Activated naive CD4-positive, alpha-beta T cell treated with anti-CD3 and anti-CD28 coated beads, Interleukin-2, amount 50 U/mL, for 16 hours (primary cell): ENCODE data around the gene PDE7B.
"Not testable (repeated sequence)": the region's sequence is repeated elsewhere in the genome, so short reads cannot be mapped to it uniquely, and the experiment has no call there.

Experiments used
- DNase-seq: peaks from one replicate; pipeline ENCODE4 v3.0.0-alpha.2; 2020

The PDE7B gene

GRCh38 chr6:136117081-136117480, 265.6 kb downstream of the PDE7B start:
- no peak for DNase-seq

GRCh38 chr6:136118787-136119186, 267.3 kb downstream of the PDE7B start:
- no peak for DNase-seq

- no peak for DNase-seq
These were observed 272.0 kb downstream of the PDE7B start for GRCh38 chr6:136123468-136123867.

DNA sequence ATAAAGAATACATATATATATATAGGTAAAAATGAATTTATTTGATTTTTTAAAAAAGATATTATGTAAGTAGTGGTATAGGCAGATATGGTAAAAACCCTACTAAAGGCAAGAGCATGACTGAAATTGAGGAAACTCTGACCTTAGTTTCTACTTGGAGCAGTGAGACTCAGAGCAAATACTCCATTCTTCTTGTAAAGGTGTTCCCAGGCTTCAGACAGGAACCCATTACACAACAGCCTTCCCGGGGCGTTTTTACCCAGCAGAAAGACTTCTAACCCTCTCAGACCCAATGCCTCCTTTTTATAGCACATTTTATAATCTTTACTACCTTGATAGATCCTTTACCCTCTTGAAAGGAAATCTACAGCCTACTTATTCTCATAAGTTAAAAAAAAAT, 274.1 kb downstream of the PDE7B start:
- DNase-seq = no peak

- DNase-seq = no peak
These were observed 276.4 kb downstream of the PDE7B start for GRCh38 chr6:136127873-136128272.

DNA sequence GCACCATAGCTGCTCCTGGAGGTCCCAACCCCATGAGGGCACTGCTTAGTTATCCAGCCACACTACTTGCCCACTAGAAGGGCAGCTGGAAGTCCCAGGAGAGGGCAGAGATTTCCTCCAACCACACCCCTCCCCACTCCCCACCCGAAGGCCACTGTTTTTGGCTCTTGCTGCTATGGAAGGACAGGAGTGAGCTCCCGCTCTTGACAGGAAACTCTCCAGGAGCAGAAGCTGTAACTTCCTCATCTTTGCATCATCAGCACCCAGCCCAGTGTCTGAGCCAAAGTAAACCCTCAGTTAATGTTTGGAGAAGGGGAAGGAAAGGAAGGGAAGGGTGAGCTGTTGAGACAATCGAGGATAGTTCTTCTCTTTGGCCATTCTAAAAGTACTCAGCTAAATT, 277.9 kb downstream of the PDE7B start:
- no peak for DNase-seq

DNA sequence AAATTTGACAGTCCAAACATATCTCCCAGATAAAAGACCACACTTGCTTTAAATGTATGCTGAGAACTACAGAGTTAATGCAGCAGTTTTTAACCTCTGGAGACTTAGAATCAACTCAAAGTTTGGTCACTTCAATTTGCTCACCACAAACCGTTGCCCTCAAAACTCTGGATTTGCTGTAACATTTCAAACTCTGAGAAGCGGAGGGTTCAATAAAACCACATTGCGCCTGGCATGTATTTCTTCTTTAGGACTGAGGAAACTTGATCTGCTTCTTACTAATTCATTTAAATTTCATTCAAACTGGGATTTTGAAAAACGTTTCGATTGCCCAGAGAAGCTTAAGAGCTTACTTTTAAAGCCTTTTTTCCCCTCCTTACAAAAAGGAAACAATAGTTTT, 282.8 kb downstream of the PDE7B start:
- no peak for DNase-seq

DNA sequence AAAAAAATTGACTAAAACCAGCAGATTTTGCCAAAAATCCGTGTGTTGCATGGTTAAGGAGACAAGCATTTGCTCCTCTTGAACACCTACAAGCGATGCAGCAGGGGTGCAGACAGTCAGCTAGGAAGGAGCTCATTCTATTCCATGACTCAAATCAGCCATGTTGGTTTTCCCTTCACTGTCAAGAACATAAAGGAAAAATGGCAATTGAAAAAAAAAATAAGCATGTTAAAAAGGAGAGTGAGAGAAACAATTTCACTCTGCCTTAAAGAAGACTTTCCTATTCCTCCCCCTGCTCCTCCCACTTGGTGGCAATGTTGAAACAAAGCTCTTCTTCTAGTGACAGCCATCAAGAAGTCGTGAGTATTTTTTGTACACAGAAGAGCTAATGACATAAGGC, 283.2 kb downstream of the PDE7B start:
- DNase-seq = no peak

DNA sequence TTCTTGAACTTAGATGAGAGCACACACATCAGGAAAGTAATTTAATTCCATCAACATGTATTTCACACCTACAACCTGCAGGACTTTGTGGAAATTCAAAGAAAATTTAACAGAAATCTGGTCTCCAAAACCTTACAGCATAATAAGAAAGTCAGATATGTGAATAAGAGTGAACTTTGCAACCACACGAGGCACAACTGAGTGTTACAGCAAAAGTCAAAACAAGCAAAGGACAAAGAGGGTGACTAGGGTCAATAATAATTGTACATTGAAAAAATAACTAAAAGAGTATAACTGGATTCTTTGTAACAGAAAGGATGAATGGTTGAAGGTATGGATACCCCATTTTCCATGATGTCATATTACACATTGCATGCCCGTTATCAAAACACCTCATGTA, 284.8 kb downstream of the PDE7B start:
- no peak for DNase-seq

DNA sequence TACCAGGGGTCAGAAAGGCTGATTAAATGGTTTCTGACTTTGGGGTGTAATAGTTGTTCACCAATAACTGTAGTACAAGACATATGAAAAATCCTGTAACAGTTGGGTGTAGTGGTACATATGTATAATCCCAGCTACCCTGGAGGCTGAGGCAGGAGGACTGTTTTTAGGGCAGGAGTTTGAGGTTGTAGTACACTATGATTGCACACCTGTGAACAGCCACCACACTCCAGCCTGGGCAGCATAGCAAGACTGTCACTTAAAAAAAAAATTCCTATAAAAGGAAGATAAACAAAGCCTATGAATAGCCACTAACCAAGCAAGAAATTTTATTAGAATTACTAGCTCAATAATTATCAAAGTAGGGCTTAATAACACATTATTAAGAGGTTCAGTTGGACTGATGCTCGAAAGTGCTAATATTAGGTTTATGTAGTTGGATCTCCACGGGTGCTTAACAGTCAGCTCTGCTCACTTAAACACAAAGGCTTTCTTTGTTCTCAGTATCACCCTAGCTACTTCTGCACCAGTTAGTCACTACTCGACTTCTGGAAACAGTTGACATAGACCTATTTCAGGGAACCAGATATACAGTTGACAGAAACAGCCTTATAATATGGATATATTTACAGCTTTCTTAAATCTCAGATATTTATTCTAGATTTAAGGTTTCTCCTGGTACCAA, 285.6 kb downstream of the PDE7B start:
- DNase-seq = no peak

- no peak for DNase-seq
These were observed 286.4 kb downstream of the PDE7B start for GRCh38 chr6:136137739-136138402.

DNA sequence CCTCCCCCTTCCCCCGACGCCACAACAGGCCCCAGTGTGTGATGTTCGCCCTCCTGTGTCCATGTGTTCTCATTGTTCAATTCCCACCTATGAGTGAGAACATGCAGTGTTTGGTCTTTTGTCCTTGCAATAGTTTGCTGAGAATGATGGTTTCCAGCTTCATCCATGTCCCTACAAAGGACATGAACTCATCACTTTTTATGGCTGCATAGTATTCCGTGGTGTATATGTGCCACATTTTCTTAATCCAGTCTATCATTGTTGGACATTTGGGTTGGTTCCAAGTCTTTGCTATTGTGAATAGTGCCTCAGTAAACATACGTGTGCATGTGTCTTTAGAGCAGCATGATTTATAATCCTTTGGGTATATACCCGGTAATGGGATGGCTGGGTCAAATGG, 287.6 kb downstream of the PDE7B start:
- not testable (repeated sequence) for DNase-seq

DNA sequence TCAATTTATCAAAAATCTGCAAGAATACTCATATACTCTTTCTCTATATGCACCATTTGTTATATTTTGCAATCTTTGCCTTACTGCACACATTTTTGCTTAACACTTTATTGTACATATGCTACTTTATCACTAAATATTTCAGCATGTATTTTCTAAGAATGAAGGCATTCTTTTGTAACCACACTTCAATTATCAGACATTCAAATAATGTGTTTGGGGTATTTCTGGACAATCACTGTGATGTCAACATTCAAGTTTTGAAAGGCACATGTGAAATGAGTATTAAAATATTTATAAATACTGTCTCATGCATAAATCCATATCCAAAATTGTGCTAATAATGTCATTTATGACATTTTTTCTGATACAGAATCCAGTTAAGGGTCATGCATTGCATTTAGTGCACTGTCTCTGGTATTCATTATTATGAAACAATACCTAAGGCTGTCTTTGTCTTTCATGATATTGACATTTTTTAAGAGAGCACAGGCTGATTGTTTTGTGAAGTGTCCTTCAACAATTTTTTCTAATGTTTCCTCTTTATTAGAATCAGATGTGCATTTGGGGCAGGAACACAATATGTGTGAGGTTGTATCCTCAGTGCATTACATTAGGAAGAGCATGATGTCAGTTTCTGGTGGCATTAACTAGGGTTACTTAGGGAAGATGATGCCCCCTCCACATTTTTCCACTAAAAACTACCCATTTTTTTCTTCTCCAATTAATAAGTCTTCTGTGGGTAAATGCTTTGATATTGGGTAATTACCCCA, 292.9 kb downstream of the PDE7B start:
- no peak for DNase-seq

DNA sequence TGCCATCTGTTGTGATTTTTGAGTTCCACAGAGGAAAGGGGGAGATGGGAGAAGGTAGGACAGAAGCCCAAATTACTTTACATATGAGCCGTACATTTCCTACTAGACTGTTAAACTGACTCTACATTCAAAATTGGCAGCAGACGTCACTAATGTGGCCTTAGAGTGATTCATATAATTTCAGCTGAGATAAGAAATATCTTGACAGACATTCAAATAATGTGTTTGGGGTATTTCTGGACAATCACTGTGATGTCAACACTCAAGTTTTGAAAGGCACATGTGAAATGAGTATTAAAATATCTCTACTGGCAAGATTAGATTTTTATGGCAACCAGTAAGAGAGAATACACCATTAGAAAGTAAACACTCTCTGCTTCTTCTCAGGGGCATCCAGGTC, 294.6 kb downstream of the PDE7B start:
- no peak for DNase-seq

GRCh38 chr6:136147342-136147741, 295.8 kb downstream of the PDE7B start:
- no peak for DNase-seq

- DNase-seq = no peak
These were observed 296.6 kb downstream of the PDE7B start for GRCh38 chr6:136148051-136148450.

DNA sequence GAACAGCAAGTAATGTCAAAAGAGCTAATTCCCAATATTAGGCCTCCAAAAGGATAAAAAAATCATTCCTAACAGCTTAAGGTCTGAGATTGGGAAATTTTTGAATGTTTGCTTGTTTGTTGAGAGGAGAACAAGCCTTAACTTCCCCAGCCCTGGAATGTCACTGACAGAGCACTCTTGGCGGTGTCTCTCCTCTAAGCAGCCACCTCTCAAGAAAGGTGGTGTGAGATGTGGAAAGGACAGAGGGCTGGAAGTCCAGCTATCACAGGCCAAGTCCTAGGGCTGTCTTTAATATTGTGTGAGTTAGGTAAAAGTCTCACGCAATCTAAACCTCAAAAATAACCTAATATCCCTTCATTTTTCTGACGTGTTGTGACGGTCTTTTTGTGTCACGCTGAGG, 297.0 kb downstream of the PDE7B start:
- no peak for DNase-seq

DNA sequence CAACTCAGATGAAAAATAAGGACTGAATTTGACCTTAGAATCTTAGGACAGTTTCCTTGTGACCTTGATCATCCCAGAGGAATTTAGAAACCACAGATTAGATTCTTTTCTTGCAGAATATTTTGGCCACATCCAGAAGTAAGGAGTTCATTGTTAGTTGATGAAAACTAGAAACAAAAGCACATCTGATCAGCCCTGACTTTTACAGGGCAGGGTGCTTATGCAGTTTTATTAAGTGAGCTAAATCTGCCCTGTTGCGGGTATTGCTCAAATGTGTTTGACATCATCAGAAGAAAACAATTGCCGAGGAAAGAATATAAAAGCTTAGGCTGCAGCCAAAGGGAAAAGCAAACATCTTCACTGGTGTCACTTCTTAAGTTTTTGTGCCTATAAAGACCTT, 297.8 kb downstream of the PDE7B start:
- DNase-seq = no peak

GRCh38 chr6:136150961-136151360, 299.5 kb downstream of the PDE7B start:
- DNase-seq = no peak

GRCh38 chr6:136153707-136154375, 302.3 kb downstream of the PDE7B start:
- DNase-seq = no peak

DNA sequence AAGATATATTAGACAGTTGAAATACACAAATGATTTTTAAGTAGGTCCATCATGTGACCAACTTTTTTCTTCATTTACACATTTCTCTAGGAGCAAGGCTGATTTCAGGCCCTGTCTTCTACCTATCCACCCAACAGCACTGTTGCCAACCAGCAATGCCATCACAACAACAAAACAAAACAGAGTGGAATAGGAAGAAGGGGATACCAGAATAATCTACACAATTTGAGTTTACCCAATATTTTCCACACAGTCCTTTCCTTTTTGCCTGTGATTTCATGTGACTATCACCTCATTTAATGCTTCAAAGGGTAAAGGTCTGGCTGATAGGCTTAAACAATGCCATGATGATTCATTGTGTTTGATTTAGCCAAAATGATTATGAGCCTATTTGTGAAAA, 303.7 kb downstream of the PDE7B start:
- DNase-seq = no peak

DNA sequence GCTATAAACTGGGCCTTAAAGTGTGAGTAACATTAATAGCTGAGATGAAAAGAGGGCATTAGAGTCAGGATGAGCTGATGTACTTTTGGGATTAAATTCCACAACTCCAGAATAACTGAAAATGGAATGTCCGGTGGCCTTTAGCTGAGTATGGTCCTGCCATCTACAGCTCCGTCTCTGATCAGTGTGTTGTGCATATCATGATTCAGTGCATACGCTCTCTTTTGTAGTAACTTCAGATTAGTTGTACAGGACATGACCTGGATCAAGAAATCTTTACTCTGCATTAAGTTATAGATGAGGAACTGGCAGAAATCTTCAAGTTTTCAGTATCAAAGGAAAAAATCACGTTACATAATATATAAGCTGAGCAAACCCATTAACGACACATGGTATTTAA, 306.2 kb downstream of the PDE7B start:
- DNase-seq = no peak

- DNase-seq = no peak
These were observed 306.9 kb downstream of the PDE7B start for GRCh38 chr6:136158387-136158821.

- DNase-seq = no peak
These were observed 307.5 kb downstream of the PDE7B start for GRCh38 chr6:136158971-136159370.
